Transverse colon (tissue), 3 donors: Measurements from ENCODE around the gene PYGM.

Source experiments
- EP300 ChIP-seq: sonication (generic); formaldehyde crosslinking; IDR thresholded peaks from one replicate; pipeline ENCODE4 v1.6.1; 2017; ENCODE audit warnings: antibody characterized with exemption, low read depth
- TF ChIP-seq, protein P1 (sequence below), 5 experiments: fragments of 200-600 bp in 3 of 5; fragments of 450-650 bp in 2 of 5; sonication (generic) in 3 of 5; IDR thresholded peaks; 1 replicate in 2 of 5; 2 replicates in 3 of 5; pipeline ENCODE4 v1.5.1; 2016 to 2017; ENCODE audit warnings: antibody characterized with exemption in 5 of 5, inconsistent platforms in 3 of 5, mild to moderate bottlenecking in 2 of 5, moderate library complexity in 1 of 5

DNA sequence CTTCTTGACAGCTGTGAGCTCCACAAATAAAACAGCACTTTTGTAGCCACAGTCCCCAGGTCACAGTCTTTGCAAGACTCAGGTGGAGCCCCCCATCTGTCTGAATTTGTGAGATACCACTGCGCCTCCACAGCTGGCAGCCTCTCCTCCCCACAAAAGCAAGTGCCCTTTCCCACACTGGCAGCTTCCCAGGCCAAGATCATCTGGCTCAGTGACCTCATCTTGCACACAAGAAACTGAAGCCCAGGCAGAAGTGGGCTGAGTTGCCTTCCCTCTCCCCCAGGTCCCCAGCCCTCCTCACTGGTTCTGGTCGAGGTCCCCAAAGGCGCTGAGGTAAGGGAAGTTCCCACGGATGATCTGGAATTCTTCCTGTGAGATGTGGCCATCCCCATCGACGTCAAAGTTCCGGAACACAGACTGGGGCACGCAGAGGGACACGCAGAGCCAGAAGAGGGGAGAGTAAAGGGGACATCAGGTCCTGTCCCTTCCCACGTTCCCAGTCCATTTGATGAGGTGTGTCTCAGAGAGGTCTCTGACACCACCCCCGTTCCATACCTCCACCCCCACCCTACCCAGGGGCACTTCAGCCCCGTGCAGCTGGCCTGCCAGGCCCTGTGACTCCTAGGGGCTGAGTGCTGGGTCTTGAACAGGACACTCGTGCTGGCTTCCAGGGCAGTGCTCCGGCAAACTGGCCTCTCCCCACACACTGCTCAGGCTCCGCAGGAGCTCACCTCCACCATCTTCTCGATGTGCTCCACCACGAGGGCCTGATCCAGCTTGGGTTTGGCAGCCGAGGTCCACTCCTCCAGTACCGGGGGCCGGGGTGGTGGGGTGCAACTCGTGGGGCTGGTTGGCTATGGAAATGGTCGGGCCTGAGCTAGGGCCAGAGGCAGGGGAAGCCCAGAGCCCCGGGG is 24.7 kb downstream of the PYGM start:
- TF ChIP-seq, protein P1, sequence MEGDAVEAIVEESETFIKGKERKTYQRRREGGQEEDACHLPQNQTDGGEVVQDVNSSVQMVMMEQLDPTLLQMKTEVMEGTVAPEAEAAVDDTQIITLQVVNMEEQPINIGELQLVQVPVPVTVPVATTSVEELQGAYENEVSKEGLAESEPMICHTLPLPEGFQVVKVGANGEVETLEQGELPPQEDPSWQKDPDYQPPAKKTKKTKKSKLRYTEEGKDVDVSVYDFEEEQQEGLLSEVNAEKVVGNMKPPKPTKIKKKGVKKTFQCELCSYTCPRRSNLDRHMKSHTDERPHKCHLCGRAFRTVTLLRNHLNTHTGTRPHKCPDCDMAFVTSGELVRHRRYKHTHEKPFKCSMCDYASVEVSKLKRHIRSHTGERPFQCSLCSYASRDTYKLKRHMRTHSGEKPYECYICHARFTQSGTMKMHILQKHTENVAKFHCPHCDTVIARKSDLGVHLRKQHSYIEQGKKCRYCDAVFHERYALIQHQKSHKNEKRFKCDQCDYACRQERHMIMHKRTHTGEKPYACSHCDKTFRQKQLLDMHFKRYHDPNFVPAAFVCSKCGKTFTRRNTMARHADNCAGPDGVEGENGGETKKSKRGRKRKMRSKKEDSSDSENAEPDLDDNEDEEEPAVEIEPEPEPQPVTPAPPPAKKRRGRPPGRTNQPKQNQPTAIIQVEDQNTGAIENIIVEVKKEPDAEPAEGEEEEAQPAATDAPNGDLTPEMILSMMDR (IDR thresholded peaks at IDR 0.05) = no peak
- no peak for TF ChIP-seq EP300
